ENCODE data around the gene EHHADH. TPM values are rescaled to one million over a fixed set of nuclear protein-coding genes. Genes with fewer than 3 reads are reported as not detected.

Gene EHHADH
- total RNA-seq, 1 experiment from 2014 or later, result 20.1 TPM

- Mint-ChIP-seq H3K36me3 (ENCODE audit: insufficient read depth, unreplicated experiment) (no peaks in the 10 kb centered on the region), H3K9me3 (ENCODE audit: low read depth, unreplicated experiment) (no peaks in the 10 kb centered on the region), H3K27me3 (ENCODE audit: unreplicated experiment) (no peaks in the 10 kb centered on the region), H3K4me1 (ENCODE audit: low read depth, unreplicated experiment) (no peaks in the 10 kb centered on the region), H3K27ac (ENCODE audit: unreplicated experiment) (peak overlapping the region; percentile 17), H3K4me3 (ENCODE audit: low read depth, unreplicated experiment) (no peak overlapping the region)
- no TSS peak for BruUV-seq (replicated peaks)
- CTCF ChIA-PET, result no interaction called here
- intact Hi-C loops (cut with micrococcal nuclease; ENCODE audit: unreplicated experiment), result loop anchor here (5.0 kb wide), 1 partner anchor 339 kb away; no protein-coding TSS in a partner anchor
- TF ChIP-seq, protein P1, sequence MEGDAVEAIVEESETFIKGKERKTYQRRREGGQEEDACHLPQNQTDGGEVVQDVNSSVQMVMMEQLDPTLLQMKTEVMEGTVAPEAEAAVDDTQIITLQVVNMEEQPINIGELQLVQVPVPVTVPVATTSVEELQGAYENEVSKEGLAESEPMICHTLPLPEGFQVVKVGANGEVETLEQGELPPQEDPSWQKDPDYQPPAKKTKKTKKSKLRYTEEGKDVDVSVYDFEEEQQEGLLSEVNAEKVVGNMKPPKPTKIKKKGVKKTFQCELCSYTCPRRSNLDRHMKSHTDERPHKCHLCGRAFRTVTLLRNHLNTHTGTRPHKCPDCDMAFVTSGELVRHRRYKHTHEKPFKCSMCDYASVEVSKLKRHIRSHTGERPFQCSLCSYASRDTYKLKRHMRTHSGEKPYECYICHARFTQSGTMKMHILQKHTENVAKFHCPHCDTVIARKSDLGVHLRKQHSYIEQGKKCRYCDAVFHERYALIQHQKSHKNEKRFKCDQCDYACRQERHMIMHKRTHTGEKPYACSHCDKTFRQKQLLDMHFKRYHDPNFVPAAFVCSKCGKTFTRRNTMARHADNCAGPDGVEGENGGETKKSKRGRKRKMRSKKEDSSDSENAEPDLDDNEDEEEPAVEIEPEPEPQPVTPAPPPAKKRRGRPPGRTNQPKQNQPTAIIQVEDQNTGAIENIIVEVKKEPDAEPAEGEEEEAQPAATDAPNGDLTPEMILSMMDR (IDR thresholded peaks at IDR 0.05; ENCODE audit: unreplicated experiment), result no peak
- DNase-seq, result no peak
Measured at GRCh38 chr3:185216607-185216958, 37.3 kb downstream of the EHHADH start.

GRCh38 chr3:185215873-185216606 lies 37.8 kb downstream of the EHHADH start:
- TF ChIP-seq, protein P1 (IDR thresholded peaks at IDR 0.05; ENCODE audit: unreplicated experiment), result peak; percentile 57
- no TSS peak for BruUV-seq (replicated peaks)
- Mint-ChIP-seq H3K36me3 (ENCODE audit: insufficient read depth, unreplicated experiment) (no peaks in the 10 kb centered on the region), H3K27ac (ENCODE audit: unreplicated experiment) (peak overlapping the region; percentile 17), H3K4me1 (ENCODE audit: low read depth, unreplicated experiment) (no peaks in the 10 kb centered on the region), H3K27me3 (ENCODE audit: unreplicated experiment) (no peaks in the 10 kb centered on the region), H3K9me3 (ENCODE audit: low read depth, unreplicated experiment) (no peaks in the 10 kb centered on the region), H3K4me3 (ENCODE audit: low read depth, unreplicated experiment) (no peak overlapping the region)
- intact Hi-C loops (cut with micrococcal nuclease; ENCODE audit: unreplicated experiment), result loop anchor here (5.0 kb wide), 1 partner anchor 339 kb away; no protein-coding TSS in a partner anchor
- DNase-seq, result no peak
- CTCF ChIA-PET, result no interaction called here

DNA sequence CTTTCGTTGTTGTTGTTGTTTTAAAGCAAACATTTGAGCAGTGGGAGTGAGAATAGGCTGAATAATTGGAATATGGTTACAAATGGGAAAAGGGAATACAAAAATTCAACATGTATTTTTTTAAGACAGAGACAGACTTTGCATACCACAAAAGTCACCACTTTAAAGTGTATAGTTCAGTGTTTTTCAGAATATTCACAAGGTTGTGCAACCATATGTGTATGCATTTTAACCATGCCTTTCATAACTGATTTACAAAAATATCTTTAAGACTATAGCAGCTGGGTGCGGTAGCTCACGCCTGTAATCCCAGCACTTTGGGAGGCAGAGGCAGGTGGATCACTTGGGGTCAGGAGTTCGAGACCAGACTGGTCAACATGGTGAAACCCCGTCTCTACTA lies 41.3 kb downstream of the EHHADH start:
- CTCF ChIA-PET, result no interaction called here
- intact Hi-C loops (cut with micrococcal nuclease; ENCODE audit: unreplicated experiment), result no loop called here

GRCh38 chr3:185212086-185212485 lies 41.8 kb downstream of the EHHADH start:
- no peaks in the 10 kb centered on the region for H3K36me3 Mint-ChIP-seq (ENCODE audit: insufficient read depth, unreplicated experiment)
- intact Hi-C loops (cut with micrococcal nuclease; ENCODE audit: unreplicated experiment), result no loop called here
- DNase-seq, result no peak
- H3K9me3 Mint-ChIP-seq (ENCODE audit: low read depth, unreplicated experiment), result no peaks in the 10 kb centered on the region
- no peak overlapping the region for H3K4me3 Mint-ChIP-seq (ENCODE audit: low read depth, unreplicated experiment)
- no peaks in the 10 kb centered on the region for H3K4me1 Mint-ChIP-seq (ENCODE audit: low read depth, unreplicated experiment)
- CTCF ChIA-PET, result interaction anchor here (0.5 kb wide), 1 partner anchor 98 kb away, joined by 4 read pairs; no protein-coding TSS in a partner anchor
- no peaks in the 10 kb centered on the region for H3K27me3 Mint-ChIP-seq (ENCODE audit: unreplicated experiment)
- no peak overlapping the region for H3K27ac Mint-ChIP-seq (ENCODE audit: unreplicated experiment)
- no TSS peak for BruUV-seq (replicated peaks)
- TF ChIP-seq, protein P1 (IDR thresholded peaks at IDR 0.05; ENCODE audit: unreplicated experiment), result no peak

More for the DNA sequence above, 41.3 kb downstream of the EHHADH start:
- H3K27me3 Mint-ChIP-seq (ENCODE audit: unreplicated experiment), result no peaks in the 10 kb centered on the region
- no peak overlapping the region for H3K4me3 Mint-ChIP-seq (ENCODE audit: low read depth, unreplicated experiment)
- no peak for DNase-seq
- H3K4me1 Mint-ChIP-seq (ENCODE audit: low read depth, unreplicated experiment), result no peaks in the 10 kb centered on the region
- H3K9me3 Mint-ChIP-seq (ENCODE audit: low read depth, unreplicated experiment), result no peaks in the 10 kb centered on the region
- TF ChIP-seq, protein P1 (IDR thresholded peaks at IDR 0.05; ENCODE audit: unreplicated experiment), result no peak
- H3K36me3 Mint-ChIP-seq (ENCODE audit: insufficient read depth, unreplicated experiment), result no peaks in the 10 kb centered on the region
- no peak overlapping the region for H3K27ac Mint-ChIP-seq (ENCODE audit: unreplicated experiment)
- BruUV-seq (replicated peaks), result no TSS peak

Data from Calu3 (cell line).